ENCODE data around the gene MAZ. TPM values are rescaled to one million over a fixed set of nuclear protein-coding genes. Genes with fewer than 3 reads are reported as not detected.

Gene MAZ
- total and polyA plus RNA-seq, 2 of the 8 experiments (the other 6 are each of a cell fraction or from before 2014, with no cell fraction given): 219 to 380 TPM

DNA sequence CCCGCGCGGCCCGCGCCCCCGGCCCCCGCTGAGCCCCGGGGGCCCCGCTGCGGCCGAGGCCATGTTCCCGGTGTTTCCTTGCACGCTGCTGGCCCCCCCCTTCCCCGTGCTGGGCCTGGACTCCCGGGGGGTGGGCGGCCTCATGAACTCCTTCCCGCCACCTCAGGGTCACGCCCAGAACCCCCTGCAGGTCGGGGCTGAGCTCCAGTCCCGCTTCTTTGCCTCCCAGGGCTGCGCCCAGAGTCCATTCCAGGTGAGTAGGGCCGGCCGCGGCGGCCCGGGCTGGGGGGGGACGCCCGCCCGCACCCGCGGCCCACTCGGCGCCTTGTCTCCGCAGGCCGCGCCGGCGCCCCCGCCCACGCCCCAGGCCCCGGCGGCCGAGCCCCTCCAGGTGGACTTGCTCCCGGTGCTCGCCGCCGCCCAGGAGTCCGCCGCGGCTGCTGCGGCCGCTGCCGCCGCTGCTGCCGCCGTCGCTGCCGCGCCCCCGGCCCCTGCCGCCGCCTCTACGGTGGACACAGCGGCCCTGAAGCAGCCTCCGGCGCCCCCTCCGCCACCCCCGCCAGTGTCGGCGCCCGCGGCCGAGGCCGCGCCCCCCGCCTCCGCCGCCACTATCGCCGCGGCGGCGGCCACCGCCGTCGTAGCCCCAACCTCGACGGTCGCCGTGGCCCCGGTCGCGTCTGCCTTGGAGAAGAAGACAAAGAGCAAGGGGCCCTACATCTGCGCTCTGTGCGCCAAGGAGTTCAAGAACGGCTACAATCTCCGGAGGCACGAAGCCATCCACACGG, 504 bp downstream of the MAZ start:
- no peak overlapping the region for H3K23ac ChIP-seq (ENCODE audit: insufficient read length)
- 3% methylated on average over 40 of the region's 99 CpGs; no CpG with 5 or more reads in 1 of the 2 experiments for WGBS, 2 experiments (ENCODE audit: extremely low coverage in 1 of 2, insufficient coverage in 1 of 2, insufficient read length in 1 of 2, insufficient replicate concordance in 2 of 2, low coverage in 1 of 2, low lambda C conversion rate in 2 of 2, missing lambda C conversion rate in 1 of 2)
- H3K9ac ChIP-seq (replicated peaks in 1 of 4; ENCODE audit: extremely low read depth in 1 of 4, low read depth in 3 of 4, low read length in 3 of 4): peak overlapping the region; percentile 24 to 77 (median 72)
- DNase-seq (ENCODE audit: low read depth in 1 of 2, low spot score in 2 of 2) (peak in 1 of 2 experiments; percentile 79), FAIRE-seq (no peak)
- CTCF ChIA-PET (ENCODE audit: partially characterized antibody): interaction anchor here (0.6 to 4.4 kb wide), 10 partner anchors 10 to 125 kb away, joined by 3 to 30 read pairs (median 4); partner anchors contain the start of genes KIF22, MVP and PAGR1
- no peaks in the 10 kb centered on the region for H3K27me3 ChIP-seq (replicated peaks in 1 of 4; ENCODE audit: control insufficient read depth in 3 of 4, extremely low read depth in 1 of 4, insufficient read depth in 3 of 4, low read length in 3 of 4)
- H3K4ac ChIP-seq (replicated peaks; ENCODE audit: insufficient read length, low read depth, low read length): peak overlapping the region; percentile 92
- no peak overlapping the region for H2AK5ac ChIP-seq (ENCODE audit: low read depth, low read length)
- H2BK20ac ChIP-seq (ENCODE audit: low read length): no peak overlapping the region
- H3K4me1 ChIP-seq (replicated peaks in 1 of 4; ENCODE audit: control insufficient read depth in 3 of 4, insufficient read depth in 4 of 4, low read length in 3 of 4): peaks cover 0 to 43% (median 29%) of the 10 kb centered on the region in 4 experiments; a peak in 6 of 7 replicates
- H3K14ac ChIP-seq (ENCODE audit: insufficient read length): no peak overlapping the region
- peak overlapping the region; percentile 74 for H4K8ac ChIP-seq (ENCODE audit: extremely low read depth, insufficient read depth, low read length)
- peak overlapping the region; percentile 65 for H4K5ac ChIP-seq (ENCODE audit: insufficient read length, low read depth, low read length)
- peak overlapping the region; percentile 88 for H4K91ac ChIP-seq (replicated peaks; ENCODE audit: insufficient read length, low read length)
- peak overlapping the region; percentile 86 for H3K18ac ChIP-seq (ENCODE audit: extremely low read depth, low read length)
- H3K79me1 ChIP-seq (ENCODE audit: low read depth, low read length): no peaks in the 10 kb centered on the region
- H2BK5ac ChIP-seq (ENCODE audit: low read depth, low read length): peak overlapping the region; percentile 92
- H3K23me2 ChIP-seq (ENCODE audit: low read depth, low read length): peaks cover 19% of the 10 kb centered on the region
- H2BK12ac ChIP-seq (ENCODE audit: low read depth, low read length): 0 out of 2 replicates have a peak overlapping the region, but pooled peaks have one; percentile 12
- H3K36me3 ChIP-seq (ENCODE audit: control insufficient read depth in 2 of 4, insufficient read depth in 4 of 4, low read length in 3 of 4): peaks cover 14 to 46% (median 20%) of the 10 kb centered on the region in 4 experiments
- H3K56ac ChIP-seq (replicated peaks; ENCODE audit: insufficient read length, low read depth, low read length): peak overlapping the region; percentile 48
- H2AFZ ChIP-seq (ENCODE audit: low read length): no peak overlapping the region
- H3K4me2 ChIP-seq (ENCODE audit: insufficient read depth in 1 of 2, low read depth in 2 of 2, low read length in 2 of 2): peak overlapping the region; percentile 91 to 95
- peak overlapping the region; percentile 67; the same call in 1 of the 2 replicates for H3K27ac ChIP-seq (ENCODE audit: low read depth, low read length)
- peak overlapping the region; percentile 54 to 85 (median 69) for H3K4me3 ChIP-seq (ENCODE audit: extremely low read depth in 1 of 4, insufficient read depth in 2 of 4, low read depth in 3 of 4, low read length in 4 of 4)
- POLR2A ChIA-PET (ENCODE audit: partially characterized antibody): interaction anchor here (0.5 to 3.9 kb wide), 30 partner anchors 9 to 684 kb away, joined by 3 to 41 read pairs (median 6); partner anchors contain the start of genes ASPHD1, CDIPT, KIF22 and MVP
- no peak overlapping the region; the same call in 1 of the 2 replicates for H2BK15ac ChIP-seq (ENCODE audit: low read length)
- peaks cover 7 to 22% of the 10 kb centered on the region in 2 experiments for H3K79me2 ChIP-seq (ENCODE audit: control insufficient read depth in 1 of 2, insufficient read depth in 2 of 2, low read length in 2 of 2)
- no peak overlapping the region for H2BK120ac ChIP-seq (replicated peaks; ENCODE audit: low read depth, low read length)
- H3K9me3 ChIP-seq (ENCODE audit: insufficient read depth in 2 of 2, low read depth in 1 of 2, low read length in 1 of 2): no peaks in the 10 kb centered on the region
- peaks cover 15 to 21% of the 10 kb centered on the region in 2 experiments for H4K20me1 ChIP-seq (replicated peaks in 1 of 2; ENCODE audit: control insufficient read depth in 1 of 2, insufficient read depth in 2 of 2, low read length in 2 of 2)
- TF ChIP-seq SP2 (IDR thresholded peaks at IDR 0.05; ENCODE audit: low read length): no peak
- TF ChIP-seq POLR2AphosphoS5 (IDR thresholded peaks at IDR 0.05; ENCODE audit: low read depth, low read length): 0 out of 2 replicates have a peak, but pooled peaks have one; percentile 39
- TF ChIP-seq KDM4A (IDR thresholded peaks at IDR 0.05; ENCODE audit: low read depth, low read length, severe bottlenecking): no peak
- TF ChIP-seq, protein P1, sequence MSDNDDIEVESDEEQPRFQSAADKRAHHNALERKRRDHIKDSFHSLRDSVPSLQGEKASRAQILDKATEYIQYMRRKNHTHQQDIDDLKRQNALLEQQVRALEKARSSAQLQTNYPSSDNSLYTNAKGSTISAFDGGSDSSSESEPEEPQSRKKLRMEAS (IDR thresholded peaks at IDR 0.05): peak; percentile 72
- TF ChIP-seq SP1 (IDR thresholded peaks at IDR 0.05; ENCODE audit: low read depth, low read length): 0 out of 2 replicates have a peak, but pooled peaks have one; percentile 24
- TF ChIP-seq, protein P2, sequence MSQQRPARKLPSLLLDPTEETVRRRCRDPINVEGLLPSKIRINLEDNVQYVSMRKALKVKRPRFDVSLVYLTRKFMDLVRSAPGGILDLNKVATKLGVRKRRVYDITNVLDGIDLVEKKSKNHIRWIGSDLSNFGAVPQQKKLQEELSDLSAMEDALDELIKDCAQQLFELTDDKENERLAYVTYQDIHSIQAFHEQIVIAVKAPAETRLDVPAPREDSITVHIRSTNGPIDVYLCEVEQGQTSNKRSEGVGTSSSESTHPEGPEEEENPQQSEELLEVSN (IDR thresholded peaks at IDR 0.05): peak; percentile 47; the same call in 1 of the 2 replicates
- TF ChIP-seq FOSL1 (IDR thresholded peaks at IDR 0.05; ENCODE audit: insufficient read depth, low read depth, low read length): no peak
- peak; percentile 49 for TF ChIP-seq TAF7 (optimal IDR thresholded peaks at IDR 0.05; ENCODE audit: borderline replicate concordance, low read depth, low read length)
- TF ChIP-seq TAF1 (IDR thresholded peaks at IDR 0.05; ENCODE audit: low read depth, low read length): peak; percentile 72
- peak; percentile 16; the same call in 1 of the 2 replicates for TF ChIP-seq TBP (IDR thresholded peaks at IDR 0.05; ENCODE audit: low read depth, low read length)

Data from H1 (cell line).